ENCODE results near the gene NUSAP1.

GRCh38 chr15:41416128-41416741 lies 83.6 kb downstream of the NUSAP1 start:
- TF ChIP-seq CTCF (conservative IDR thresholded peaks at IDR 0.05) (no peak), EZH2 (IDR thresholded peaks at IDR 0.05; ENCODE audit: low read depth) (no peak)

All from PC-9 (cell line).